NT2/D1 (cell line): ENCODE data around the gene PLXDC2.

Source experiments
- DNase-seq: peaks from one replicate; pipeline ENCODE4 v3.0.0-alpha.2; 2011; ENCODE audit warnings: low read depth, low spot score
- H3K27me3 ChIP-seq: 2 replicates; pipeline ENCODE4 v1.6.0; 2011; ENCODE audit warnings: mild to moderate bottlenecking; ENCODE audit not compliant: insufficient read length, insufficient read depth
- H3K36me3 ChIP-seq: 2 replicates; pipeline ENCODE4 v1.6.1; 2011; ENCODE audit warnings: mild to moderate bottlenecking, low read length, mixed read lengths; ENCODE audit not compliant: insufficient read depth, insufficient read length
- H3K4me1 ChIP-seq: 2 replicates; pipeline ENCODE4 v1.5.1; 2011; ENCODE audit not compliant: insufficient read depth, insufficient read length
- H3K4me3 ChIP-seq: 2 replicates; pipeline ENCODE4 v1.5.1; 2011; ENCODE audit warnings: low read depth; ENCODE audit not compliant: insufficient read length
- H3K9ac ChIP-seq: 2 replicates; pipeline ENCODE4 v1.6.0; 2011; ENCODE audit warnings: low read depth; ENCODE audit not compliant: insufficient read length
- H3K9me3 ChIP-seq: 2 replicates; pipeline ENCODE4 v1.5.1; 2011; ENCODE audit warnings: mild to moderate bottlenecking, low read length; ENCODE audit not compliant: insufficient read depth
- SUZ12 ChIP-seq: IDR thresholded peaks from 2 replicates; pipeline ENCODE4 v1.6.1; 2011; ENCODE audit not compliant: insufficient read length, insufficient read depth; ENCODE audit errors: extremely low read depth
- YY1 ChIP-seq: IDR thresholded peaks from 2 replicates; pipeline ENCODE4 v1.6.1; 2011; ENCODE audit not compliant: insufficient read length, insufficient read depth
- ZNF274 ChIP-seq: IDR thresholded peaks from 2 replicates; pipeline ENCODE4 v1.6.1; 2011; ENCODE audit warnings: mild to moderate bottlenecking, low read depth, low read length

The PLXDC2 gene

DNA sequence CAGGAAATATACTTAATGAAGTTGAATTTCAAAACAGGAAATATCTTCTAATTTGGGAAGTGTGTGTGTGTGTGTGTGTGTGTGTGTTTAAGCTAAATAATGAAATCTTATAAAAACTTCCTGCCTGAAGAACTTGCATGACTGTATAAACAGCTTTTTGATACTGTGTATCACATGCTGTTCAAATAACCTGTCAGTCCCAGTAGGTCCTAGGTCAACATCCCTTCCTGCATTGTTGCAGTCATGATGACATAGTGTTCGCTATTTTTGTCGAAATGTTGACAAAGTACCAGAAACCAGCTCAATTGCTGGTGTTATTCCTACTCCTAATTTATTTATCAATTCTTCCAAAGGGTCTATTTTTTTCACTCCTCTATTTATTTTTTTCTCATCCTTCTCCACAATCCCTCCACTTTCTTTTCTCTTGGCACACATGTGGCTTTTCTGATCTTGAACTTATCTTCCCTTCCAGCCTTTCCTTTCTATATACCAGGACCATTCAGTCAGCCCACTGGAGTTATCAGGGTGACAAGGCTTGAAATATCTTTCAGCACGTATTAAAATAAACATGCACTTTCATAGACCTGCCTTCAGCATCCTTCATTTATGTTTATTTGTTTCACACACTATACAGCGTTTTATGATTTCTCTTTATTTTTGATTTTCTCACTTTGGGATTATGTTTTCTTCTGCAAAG lies 115.8 kb downstream of the PLXDC2 start:
- Histone ChIP-seq H3K9me3 (no peaks in the 10 kb centered on the region), H3K4me1 (no peaks in the 10 kb centered on the region), H3K9ac (no peak overlapping the region), H3K36me3 (no peaks in the 10 kb centered on the region), H3K4me3 (no peak overlapping the region), H3K27me3 (no peaks in the 10 kb centered on the region)
- no peak for DNase-seq
- TF ChIP-seq SUZ12 (no peak), YY1 (no peak), ZNF274 (no peak)

DNA sequence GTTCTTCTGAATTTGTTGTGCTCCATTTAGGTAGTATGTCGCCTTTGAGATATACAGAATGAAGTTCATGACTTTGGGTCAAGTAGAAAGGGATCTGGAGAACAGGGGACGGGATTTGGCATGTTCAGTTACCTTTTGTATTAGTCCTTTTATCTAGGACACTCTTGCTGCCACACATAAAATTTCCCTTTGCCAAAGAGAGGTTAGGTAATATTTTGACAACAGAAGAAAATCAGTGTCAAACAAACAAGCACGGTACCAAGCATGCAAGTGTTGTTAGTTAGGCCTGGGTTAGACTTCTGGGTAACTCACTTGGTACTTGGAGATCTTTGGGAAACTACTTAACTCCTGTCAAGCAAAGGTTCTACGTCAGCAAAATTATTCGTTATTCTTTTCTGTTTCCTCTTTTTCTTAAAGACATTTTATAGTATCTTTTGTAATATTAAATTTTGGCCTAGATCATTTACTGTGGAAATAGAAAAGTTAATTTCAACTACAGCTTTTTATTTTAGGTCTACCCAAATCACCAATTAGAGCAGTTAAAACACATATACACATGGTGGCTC lies 116.7 kb downstream of the PLXDC2 start:
- Histone ChIP-seq H3K36me3 (no peaks in the 10 kb centered on the region), H3K4me3 (no peak overlapping the region), H3K4me1 (no peaks in the 10 kb centered on the region), H3K9me3 (no peaks in the 10 kb centered on the region), H3K27me3 (no peaks in the 10 kb centered on the region), H3K9ac (no peak overlapping the region)
- TF ChIP-seq YY1 (no peak), SUZ12 (no peak), ZNF274 (no peak)
- DNase-seq: no peak

DNA sequence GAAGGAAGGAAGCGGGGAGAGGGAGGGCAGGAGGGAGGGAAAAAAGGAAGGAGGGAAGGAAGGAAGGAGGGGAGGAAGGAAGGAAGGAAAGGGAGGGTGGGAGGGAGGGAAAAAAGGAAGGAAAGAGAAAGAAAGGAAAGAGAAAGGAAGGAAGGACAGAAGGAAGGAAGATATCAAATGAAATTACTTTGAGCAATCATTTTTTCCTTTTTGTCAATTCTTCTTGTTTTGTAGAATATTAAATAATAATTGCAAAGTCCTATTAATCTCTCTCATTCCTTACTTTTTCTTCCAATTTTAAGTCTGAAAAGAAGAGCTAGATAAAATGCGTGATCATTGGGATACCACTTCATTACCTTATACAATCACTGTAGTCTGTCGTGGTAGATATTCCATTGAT lies 117.5 kb downstream of the PLXDC2 start:
- TF ChIP-seq ZNF274 (no peak), SUZ12 (no peak), YY1 (no peak)

DNA sequence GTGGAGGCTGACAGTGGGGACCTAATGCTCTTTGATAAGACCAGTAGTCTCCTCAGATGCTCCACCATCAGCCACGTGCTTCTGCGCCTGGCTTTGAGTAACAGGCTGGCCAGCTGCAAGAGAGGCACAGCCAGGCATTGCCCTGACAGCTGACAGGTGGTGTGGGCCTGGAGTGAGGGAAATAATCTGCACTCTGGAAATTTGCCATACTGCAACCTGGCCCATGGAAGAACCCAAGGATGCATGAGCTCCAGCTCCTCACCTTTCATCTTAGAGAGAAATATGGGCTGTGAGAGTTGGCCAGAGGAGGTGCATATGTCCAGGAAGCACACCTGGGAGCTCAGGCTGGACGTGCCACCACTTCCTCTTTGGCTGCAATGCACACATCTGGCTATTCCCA lies 118.9 kb downstream of the PLXDC2 start:
- DNase-seq: no peak
- Histone ChIP-seq H3K9me3 (no peaks in the 10 kb centered on the region), H3K4me3 (no peak overlapping the region), H3K4me1 (no peaks in the 10 kb centered on the region), H3K9ac (no peak overlapping the region), H3K27me3 (no peaks in the 10 kb centered on the region), H3K36me3 (no peaks in the 10 kb centered on the region)
- TF ChIP-seq ZNF274: no peak
- TF ChIP-seq SUZ12: no peak
- no peak for TF ChIP-seq YY1

More for the DNA sequence above, 117.5 kb downstream of the PLXDC2 start:
- Histone ChIP-seq H3K4me1 (no peaks in the 10 kb centered on the region), H3K27me3 (no peaks in the 10 kb centered on the region), H3K9ac (no peak overlapping the region), H3K36me3 (no peaks in the 10 kb centered on the region), H3K4me3 (no peak overlapping the region), H3K9me3 (no peaks in the 10 kb centered on the region)
- DNase-seq: no peak

DNA sequence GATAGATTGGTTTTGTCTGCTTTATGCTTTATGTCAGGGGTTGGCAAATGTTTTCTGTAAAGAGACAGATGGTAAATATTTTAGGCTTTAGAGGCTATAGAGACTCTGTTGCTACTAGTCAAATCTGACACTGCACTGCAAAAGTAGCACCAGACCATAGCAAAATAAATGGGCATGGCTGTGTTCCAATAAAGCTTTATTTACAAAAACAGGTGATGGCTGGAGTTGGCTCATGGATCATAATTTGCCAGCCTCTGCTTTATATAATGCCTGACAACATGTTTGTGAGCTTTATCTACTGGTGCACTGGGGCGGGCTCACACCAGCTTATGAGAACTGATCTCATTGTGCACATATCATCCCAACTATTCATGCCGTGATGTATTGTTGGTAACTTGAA lies 120.1 kb downstream of the PLXDC2 start:
- Histone ChIP-seq H3K9ac (no peak overlapping the region), H3K9me3 (no peaks in the 10 kb centered on the region), H3K36me3 (no peaks in the 10 kb centered on the region), H3K4me1 (no peaks in the 10 kb centered on the region), H3K4me3 (no peak overlapping the region), H3K27me3 (no peaks in the 10 kb centered on the region)
- DNase-seq: no peak
- TF ChIP-seq ZNF274 (no peak), SUZ12 (no peak), YY1 (no peak)

DNA sequence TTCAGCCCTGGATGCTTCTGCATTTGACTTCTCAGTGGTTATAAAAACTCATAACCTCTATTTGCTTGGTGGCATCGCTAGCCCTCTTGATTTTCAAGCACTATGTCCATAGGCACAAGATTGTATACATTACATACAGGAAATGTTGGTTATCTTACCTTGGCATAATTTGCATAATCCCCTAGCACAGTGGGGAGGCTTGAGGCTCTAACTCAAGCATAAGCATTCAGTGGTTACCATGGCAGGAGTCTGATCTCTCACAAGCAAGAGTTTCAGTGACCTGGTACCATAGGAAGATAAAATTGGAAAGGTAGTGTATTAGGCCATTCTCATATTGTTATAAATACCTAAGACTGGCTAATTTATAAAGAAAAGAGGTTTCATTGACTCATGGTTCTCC lies 121.8 kb downstream of the PLXDC2 start:
- Histone ChIP-seq H3K36me3 (no peaks in the 10 kb centered on the region), H3K4me1 (no peaks in the 10 kb centered on the region), H3K9ac (no peak overlapping the region), H3K4me3 (no peak overlapping the region), H3K9me3 (no peaks in the 10 kb centered on the region), H3K27me3 (no peaks in the 10 kb centered on the region)
- peak; percentile 6 for DNase-seq
- TF ChIP-seq SUZ12: no peak
- TF ChIP-seq ZNF274: no peak
- TF ChIP-seq YY1: no peak

DNA sequence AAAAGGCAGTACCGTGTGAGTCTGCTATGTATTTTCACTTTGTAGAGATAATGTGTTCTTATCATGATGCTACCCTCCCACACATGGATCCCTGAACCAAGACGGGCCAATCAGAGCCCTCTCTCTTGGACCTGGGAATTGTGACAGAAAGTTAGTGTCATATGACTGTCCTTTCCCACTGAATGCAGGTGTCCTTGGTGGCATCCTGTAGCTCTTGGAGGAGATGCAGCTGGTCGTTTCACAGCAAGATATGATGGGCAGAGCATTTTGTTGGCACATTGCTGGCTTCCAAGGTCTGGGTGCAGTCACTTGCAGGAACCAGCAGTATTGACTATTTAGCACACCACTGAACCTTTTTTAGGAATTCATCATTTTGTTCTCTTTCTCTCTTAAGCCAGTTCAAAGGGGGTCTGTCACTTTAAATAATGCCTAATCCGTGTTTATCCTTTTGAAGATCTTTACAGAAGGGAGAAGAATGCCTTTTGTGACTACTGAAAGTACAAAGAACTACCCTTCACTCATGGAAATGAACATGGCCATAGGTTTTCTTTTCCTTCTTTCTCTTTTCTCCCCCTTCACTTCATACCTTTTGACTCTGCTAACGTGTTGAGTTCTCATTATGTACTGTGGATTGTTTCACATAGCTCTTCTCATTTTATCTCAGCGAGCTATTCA lies 125.1 kb downstream of the PLXDC2 start:
- TF ChIP-seq YY1: no peak
- no peak for TF ChIP-seq ZNF274
- TF ChIP-seq SUZ12: no peak
- no peak overlapping the region for H3K4me3 ChIP-seq

More for the DNA sequence above, 125.1 kb downstream of the PLXDC2 start:
- Histone ChIP-seq H3K27me3 (no peaks in the 10 kb centered on the region), H3K36me3 (no peaks in the 10 kb centered on the region), H3K4me1 (no peaks in the 10 kb centered on the region), H3K9me3 (no peaks in the 10 kb centered on the region), H3K9ac (no peak overlapping the region)
- no peak for DNase-seq
